ENCODE data around the gene SULT1A1.
"Not testable (repeated sequence)": the region's sequence is repeated elsewhere in the genome, so short reads cannot be mapped to it uniquely, and the experiment has no call there.

The SULT1A1 gene

DNA sequence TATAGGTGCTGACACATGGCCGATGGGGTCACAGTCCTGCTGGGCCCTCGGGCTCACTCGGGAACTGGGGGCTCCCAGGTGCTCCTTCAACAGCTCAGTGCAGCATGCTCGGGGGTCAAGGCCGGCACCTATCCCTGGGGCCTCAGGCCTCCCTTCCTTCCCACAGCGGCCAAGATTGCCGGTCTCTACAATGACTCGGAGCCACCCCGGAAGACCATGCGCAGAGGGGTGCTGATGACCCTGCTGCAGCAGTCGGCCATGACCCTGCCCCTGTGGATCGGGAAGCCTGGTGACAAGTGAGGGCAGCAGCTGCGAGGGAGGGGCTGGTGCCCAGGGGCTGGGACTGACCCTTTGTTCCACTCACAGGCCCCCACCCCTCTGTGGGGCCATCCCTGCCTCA, 19.9 kb downstream of the SULT1A1 start:
- DNase-seq: no peak

DNA sequence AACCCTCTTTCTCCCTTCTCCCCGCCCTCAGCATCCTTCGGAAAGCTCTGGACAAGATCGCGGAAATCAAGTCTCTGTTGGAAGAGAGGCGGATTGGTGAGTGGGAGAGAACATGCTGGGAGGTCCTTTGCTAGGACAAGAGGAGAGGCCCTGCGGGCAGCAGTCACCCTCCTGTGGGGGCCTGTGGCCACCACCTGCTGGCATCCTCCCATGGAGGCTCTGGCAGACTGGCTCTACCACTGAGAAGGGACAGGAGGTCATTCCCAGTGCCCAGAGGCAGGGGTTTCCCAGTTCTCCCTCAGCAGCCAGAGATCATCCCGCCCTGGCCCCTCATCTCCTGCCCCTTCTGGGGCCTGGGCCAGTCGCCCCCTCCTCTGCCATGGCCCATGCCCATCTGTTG, 20.8 kb downstream of the SULT1A1 start:
- DNase-seq: no peak

DNA sequence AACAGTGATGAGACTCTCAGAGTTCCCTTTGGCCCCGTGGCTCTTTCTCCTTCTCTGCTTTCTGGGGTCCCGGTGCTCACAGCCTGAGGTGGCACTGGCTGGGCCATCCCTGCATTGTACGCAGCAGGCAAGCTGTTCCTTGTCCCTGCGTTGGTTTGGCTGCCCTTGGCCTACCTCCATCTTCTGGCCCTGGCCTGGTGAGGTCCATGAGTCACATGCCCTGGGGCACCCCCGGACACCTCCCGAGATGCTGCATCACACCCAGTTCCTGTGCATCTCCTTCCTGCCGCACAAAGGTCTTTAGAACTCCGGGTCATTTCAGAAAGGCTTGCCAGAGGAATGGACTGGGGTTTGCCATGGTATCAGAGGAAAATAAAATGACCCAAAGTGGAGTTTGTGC, 22.5 kb downstream of the SULT1A1 start:
- no peak for DNase-seq

DNA sequence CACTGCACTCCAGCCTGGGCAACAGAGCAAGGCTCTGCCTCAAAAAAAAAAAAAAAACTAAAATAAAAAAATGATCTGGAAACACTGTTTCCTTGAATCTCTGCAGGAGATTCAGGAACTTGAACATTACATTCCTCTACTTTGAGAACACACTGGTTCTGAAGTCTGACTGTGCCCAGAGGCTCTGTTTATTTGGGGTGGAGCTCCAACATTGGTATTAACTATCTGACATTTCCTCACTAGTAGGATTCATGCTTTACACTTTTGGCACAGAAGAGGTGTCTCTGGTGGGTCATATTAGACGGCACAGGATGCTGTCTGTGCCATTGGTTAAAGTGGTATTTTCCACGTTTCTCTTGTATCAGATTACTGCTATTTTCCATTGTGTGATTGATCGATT, 23.4 kb downstream of the SULT1A1 start:
- no peak for DNase-seq

DNA sequence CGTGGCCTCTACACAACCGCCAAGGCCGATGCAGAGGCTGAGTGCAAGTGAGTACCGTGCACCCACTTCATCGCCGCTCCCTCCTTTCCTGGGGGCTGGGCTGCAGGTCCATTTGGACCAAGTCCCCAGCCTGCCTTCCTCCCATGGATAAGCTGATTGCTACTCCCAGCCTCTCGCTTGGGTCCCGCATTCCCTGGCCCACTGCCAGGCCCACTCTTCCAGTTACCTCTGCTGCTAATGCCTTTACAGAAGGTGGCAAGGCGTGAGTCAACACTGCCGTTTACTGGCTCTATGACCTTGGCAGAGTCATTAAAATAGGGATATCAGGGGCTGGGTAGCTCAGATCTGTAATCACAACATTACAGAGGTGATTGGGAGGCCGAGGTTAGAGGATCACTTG, 24.2 kb downstream of the SULT1A1 start:
- DNase-seq: no peak

DNA sequence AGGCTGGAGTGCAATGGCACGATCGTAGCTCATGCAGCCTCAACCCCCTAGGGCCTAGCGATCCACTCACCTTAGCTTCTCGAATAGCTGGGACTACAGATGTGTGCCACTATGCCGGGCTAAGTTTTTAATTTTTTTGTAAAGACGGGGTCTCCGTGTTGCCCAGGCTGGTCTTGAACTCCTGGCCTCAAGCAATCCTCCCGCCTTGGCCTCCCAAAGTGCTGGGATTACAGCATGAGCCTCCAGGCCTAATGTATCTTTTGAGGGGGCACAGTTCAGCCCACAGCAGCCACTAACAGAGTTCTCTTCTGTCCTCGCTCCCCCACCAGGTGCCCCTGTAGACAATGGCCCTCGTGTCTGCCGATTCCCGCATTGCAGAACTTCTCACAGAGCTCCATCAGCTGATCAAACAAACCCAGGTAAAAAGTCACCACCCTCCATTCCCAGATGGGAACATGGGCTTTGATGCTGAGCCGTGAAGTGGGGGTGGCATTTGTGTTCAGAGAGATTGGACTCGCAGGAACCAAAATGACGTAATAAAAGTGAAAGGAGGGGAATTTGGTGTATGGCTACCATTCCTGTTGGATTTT, 29.0 kb downstream of the SULT1A1 start:
- no peak for DNase-seq

DNA sequence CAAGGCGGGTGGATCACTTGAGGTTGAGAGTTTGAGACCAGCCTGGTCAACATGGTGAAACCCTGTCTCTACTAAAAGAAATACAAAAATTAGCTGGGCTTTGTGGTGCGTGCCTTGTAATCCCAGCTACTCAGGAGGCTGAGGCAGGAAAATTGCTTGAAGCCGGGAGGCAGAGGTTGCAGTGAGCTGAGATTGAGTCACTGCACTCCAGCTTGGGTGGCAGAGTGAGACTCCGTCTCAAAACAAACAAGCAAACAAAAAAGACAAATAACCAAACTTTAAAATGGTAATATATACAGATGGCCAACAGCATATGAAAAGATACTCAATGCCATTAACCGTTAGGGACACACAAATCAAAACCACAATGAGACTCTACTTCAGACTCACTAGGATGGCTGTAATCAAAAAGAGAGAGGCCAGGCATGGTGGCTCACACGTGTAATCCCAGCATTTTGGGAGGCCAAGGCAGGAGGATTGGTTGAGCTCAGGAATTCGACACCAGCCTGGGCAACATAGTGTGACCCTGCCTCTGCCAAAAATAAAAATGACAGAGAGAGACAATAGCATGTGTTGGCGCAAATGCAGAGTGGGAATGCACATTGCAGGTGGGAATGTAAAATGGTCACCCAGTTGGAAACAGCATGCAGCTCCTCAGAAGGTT, 34.3 kb downstream of the SULT1A1 start:
- DNase-seq: no peak

DNA sequence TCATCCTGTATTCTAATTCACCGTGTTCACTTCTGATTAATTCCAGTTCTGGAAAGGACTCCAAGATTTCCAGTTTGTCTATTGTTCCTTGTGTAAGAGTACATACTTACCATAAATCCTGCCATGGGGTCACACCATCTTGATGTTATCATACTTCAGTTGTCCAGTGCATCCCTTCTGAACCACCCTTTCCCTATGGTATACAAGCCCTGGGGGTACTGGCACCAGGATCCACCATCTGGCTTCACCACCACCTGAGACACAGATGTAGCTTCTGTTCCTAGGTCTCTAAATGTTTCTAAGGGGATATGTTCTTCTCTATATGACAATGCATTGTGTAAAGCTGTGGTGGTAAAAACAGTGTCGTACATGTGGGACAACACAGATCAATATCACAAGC, 34.9 kb downstream of the SULT1A1 start:
- no peak for DNase-seq

DNA sequence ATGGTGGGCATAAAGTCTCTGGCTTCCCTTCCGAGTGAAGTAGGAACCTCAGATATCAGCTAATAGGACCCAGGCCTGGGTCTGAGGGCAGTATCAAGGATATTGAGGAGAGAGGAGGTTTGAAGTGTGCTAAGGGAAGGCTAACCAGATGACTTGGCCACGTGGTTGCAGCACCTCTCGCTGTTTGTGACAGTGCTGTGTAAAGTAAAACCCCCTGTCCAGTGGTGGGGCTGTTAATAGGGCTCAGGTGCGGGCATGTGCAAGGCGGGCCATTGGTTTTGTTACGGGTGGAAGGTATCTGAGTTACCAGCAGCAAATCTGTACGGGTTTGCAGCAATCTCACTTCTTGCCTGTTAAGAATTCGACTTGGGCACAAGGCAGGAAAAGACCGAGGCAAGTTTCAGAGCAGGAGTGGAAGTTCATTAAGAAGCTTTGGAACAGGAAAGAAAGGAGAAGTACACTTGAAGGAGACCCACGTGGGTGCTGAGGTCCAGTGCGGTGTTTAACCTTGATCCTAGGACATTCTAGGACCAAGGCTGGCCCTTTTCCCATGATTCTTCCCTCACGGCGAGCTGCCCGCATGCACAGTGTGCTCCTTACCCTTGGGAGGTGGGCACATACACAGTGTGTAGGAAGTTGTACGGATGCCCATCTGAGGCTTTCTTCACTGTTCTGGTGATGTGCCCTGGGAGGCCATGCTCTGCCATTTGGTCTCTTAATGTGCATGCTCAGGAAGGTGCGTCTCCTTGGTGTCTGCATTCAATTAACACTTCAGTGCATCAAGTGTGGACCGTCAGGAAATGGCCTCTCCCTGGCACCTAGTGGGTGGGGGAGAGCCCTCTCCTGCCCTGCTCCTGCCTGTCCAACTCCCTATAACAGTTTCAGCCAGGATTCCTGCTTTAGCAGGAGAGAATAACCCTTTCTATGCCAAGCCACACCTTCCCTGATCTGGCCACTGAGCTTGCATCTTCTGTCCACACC, 35.8 kb downstream of the SULT1A1 start:
- no peak for DNase-seq

DNA sequence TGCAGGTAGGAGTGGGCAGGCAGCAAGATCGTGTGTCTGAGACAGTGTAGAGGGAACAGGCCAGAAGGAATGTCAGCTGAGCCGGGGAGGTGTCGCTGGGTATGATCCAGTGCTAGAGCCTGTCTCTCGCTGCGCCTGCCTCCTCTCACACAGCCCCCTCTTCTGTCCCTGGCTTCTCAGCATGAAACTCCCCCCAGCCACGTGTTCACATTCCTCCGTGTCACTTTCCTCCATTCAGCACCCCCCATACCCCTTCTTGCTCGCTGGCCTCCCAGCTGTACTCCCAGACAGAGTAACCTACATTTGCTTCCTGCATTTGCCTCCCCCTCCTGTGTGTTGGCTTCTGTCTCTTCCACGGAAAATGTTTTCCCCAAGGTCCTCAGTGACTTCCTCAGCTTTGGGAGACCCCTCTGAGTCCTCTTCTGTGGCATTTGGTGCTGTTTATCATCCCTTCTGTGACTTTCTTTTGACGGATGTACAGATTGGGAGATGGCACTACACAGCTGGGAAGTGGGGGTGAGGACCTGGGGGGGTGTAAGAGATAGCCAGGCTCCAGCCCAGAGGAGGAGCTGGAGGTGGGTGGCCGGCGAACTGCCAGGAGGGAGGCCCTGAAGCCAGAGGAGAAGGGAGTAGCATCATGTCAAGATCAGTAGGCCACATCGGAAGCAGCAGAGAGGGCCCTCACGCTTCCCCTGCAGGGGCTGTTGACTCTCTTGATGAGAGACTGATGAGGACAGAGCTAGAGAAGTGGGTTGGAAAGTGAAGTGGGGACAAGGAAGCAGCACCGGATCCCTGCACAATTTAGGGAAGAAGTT, 36.9 kb downstream of the SULT1A1 start:
- DNase-seq: peak; percentile 20

DNA sequence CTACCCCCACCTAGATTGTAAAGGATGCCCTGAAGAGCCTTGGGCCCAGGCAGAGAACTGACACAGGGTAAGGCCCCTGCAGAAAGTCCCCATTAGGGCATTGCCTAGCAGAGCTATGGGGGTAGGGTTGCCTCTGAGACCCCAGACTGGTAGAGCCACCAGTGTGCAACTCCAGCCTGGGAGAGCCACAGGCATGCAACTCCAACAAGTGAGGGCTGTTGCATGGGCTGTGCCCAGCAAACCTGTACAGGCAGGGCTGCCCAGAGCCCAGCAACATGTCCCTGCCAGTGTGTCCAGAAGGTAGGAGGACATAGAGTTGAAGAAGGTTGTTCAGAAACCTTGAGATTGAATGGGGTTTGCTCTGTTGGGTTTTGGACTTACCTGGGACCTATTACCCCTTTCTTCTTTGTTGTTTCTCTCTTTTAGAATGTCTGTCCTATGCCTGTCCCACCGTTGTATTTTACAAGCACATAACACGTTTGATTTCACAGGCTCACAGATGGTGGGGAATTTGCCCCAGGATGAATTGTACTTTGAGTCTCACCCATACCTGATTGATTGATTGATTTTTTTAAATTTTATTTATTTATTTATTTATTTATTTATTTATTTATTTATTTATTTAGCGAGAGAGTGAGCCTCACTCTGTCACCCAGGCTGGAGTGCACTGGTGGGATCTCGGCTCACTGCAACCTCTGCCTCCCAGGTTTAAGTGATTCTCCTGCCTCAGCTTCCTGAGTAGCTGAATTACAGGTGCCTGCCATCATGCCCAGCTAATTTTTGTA, 39.7 kb downstream of the SULT1A1 start:
- DNase-seq: no peak

DNA sequence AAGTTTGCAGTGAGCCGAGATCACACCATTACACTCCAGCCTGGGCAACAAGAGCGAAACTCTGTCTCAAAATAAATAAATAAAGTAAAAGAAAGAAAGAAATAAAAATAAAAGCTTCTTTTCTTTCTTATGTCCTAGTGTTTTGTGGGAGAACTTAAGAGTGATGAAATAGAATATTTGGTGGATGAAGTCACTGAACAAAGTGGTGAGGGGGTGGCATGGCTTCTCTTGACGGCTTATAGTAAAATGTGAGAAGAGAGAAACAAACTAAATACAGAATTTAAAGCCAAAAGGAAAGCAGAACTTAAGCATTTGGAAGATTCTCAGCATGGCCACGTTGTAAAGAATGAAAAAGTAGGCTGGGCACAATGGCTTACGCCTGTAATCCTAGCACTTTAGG, 40.8 kb downstream of the SULT1A1 start:
- DNase-seq: peak in 1 of 2 donors; percentile 51

DNA sequence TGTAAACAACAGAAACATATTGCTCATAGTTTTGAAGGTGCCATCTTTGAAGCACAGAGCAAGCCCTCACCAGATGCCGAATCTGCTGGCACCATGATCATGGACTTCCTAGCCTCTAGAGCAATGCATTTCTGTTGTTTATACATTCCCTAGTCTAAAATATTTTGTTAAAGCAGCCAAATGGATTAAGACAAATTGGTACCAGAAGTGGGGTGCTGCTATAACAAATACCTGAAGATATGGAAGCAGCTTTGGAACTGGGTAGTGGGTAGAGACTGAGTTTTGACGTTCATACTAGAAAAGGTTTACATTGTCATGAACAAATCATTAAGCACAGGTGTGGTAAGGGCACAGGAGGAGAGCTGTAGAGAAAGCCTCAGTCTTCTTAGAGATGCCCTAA, 42.6 kb downstream of the SULT1A1 start:
- no peak for DNase-seq

DNA sequence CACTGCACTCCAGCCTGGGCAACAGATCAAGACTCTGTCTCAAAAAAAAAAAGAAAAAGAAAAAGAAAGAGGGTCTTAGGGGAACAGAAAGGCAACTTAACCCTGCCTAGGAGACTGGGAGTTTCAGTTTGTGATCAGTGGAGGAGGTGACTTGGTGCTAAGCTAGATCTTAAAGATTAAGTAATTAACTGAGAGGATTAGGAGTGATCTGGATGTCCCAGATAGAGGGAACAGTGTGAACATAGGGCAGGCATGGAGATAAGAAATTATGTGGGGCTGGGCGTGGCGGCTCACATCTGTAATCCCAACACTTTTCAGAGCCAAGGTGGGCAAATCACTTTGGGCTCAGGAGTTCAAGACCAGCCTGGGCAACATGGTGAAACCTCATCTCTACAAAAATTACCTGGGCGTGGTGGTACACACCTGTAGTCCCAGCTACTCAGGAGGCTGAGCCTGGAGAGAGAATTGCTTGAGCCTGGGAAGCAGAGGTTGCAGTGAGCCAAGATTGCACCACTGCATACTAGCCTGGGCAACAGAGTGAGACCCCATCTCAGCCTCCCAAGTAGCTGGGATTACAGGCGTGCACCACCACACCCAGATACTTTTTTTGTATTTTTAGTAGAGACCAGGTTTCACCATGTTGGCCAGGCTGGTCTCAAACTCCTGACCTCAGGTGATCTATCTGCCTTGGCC, 43.5 kb downstream of the SULT1A1 start:
- DNase-seq: not testable (repeated sequence)

DNA sequence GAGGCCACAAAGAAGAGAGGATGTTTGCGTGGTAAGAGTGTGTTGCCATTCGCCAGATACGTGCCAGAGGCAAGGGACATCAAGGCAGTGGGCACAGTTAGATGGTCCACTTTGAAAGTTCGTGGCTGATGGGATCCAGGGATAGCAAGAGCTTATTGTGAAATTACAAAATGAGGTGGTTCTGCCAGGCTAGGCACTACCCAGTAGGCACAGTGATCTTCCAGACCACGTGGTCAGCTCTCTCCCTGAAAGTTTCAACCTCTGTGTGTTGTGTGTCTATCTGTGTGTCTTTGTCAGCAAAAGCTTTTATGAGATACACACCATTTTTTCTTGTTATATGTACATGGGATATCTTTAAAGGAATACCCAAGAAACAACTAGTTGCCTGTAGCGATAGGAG, 46.6 kb downstream of the SULT1A1 start:
- DNase-seq: no peak

DNA sequence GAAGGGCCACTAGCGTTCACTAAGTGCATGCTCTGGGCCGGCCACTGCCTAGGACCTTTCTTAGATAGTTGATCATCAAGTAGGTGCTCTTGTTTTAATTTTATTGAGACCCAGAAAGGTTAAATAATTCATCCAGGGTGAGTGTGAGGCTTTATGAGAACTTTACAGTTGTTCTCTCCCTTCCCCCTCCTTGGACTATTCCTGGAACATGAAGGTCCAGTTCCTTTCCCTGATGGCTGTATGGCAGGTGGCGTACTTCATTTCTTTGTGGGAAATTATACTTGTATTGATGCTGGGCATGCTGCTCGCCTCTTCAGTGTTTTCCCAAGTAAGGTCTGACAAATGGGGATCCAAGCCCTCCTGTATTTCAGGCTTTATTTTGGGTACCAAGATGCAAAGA, 47.6 kb downstream of the SULT1A1 start:
- DNase-seq: no peak

DNA sequence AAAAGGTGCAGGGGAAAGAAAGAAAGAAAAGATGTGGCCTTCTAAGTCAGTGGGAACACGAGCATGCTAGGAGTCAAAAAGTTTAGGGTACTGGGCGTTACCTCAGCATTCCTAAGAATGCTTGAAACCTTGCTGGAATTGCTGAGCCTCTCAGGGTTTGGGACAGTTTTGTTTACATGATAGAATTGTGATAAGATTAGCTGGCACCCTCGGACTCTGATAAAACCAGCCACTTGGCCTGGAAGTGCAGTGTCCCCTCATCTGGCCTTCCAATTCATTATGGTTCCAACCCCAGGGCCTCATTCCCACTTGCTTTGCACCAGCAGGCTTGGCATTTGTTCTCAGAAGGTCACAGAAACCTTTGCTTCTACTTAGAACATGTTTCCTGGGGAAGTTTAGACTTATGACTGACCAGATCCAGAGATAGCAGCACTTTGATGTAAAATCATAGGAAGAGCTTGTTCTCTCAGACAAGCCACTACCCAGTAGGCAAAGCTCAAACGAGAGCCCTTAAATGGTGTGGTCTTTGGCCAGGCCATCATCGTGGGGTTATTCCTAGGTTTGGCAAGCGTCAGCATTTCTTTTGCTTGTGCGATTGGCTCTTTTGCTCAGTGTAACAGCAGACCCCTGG, 48.2 kb downstream of the SULT1A1 start:
- no peak for DNase-seq

DNA sequence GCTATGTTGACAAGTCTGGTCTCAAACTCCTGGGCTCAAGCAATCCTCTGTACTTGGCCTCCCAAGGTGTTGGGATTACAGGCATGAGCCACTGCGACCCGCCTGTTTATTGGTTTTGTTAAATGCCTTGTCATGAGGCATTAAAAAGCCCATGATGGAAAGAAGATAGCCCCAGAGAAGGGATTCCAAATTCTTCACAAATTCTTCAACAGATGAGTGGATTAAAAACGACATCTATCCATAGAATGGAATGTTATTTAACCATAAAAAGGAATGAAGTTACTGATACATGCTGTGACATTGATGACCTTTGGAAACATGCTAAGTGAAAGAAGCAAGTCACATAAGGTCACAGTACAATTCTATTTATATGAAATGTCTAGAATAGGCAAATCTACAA, 51.4 kb downstream of the SULT1A1 start:
- no peak for DNase-seq

DNA sequence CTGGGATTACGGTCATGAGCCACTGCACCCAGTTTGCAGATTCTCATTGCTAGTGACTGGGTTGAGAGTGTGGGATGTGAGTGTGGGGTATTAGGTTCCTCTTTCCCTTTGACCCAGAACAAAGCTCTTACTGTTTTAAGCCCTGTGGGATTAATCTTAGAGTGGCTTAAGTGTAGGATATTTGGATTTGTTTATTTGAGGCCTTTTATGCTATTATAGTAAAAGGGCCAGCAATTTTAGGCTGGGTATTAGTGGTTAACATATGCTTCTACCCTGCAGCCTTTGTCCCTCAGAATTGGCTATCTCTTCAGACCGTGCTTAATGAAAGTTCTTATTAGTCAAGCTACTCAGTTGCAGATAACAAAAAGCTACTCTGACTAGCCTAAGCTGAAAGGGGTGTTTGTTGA, 52.9 kb downstream of the SULT1A1 start:
- DNase-seq: peak; percentile 45 to 55

DNA sequence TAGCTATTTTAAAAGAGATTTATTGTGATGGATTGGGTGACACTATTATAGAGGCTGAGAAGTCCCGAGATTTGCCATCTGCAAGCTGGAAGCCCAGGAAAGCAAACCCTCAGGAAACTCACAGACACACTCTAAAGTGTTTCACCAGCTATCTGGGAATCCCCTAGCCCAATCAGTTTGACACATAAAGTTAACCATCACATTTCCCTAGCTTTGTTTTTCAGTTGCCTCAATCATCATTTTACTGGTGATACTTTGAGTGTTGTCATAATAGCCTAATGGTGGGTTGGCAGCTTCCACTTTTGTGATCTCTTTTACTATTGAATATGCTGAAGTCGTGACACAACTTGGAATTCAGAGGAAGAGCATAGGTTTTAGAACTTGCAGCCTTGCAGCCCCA, 54.3 kb downstream of the SULT1A1 start:
- peak; percentile 61 to 71 for DNase-seq
